Stimulated activated CD4-positive, alpha-beta T cell treated with anti-CD3 and anti-CD28 coated beads, Interleukin-4, amount 100 ng/mL, for 4 hours (primary cell): ENCODE measurements around the gene PLA2G12A.
A peak's percentile ranks its signal among the peaks of the same experiment; 100 is the strongest.

ENCODE experiments used
- DNase-seq, 2 experiments: peaks; one replicate each; pipeline ENCODE4 v3.0.0-alpha.2; 2020

The PLA2G12A gene

DNA sequence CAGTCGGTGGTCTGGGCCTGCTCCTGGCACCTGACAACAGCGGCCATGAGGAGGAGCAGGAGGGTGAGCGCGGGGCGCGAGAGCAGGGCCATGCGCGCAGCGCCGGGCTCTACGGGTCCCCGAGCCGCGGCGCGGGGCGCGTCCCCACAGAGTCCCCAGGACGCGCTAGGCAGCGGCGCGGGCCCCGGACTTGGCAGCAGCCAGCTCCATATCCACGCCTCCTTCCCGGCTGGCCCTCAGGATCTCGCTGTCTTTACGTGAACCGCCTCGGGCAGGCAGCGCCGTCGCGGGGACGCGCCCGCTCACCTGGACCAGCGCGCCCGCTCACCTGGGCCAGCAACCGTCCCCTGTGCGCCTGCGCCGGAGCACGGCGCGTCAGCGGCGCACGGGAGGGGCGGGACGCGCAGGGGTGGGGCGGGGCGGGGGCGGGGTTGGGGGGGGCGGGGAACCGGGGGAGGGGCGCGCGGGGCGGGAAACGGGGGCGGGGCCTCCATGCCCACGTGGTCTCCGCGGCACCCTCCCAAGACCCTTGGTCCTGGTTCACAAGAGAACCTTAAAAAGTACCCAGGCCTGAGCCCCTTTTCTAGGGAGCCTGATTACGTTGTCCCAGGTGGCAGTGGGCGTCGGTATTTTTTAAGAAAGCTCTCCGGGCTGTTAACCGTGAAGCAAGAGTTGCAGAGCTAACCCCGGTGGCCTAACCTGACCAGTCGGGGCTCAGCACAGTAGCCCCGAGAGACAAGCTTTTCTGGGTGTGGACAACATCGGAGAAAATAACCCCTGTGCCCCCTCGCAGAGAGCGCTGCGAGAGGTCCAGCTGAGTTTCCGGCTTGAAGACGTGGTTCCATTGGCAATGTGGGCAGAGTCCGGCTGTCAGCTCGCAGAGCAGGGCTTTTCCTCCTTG lies at the start of gene PLA2G12A:
PLA2G12A (minus strand) TSS at position 353 of the 901 bp plus-strand sequence; CDS start at position 92, 261 bp downstream.
- DNase-seq, result peak; percentile 72 to 76

- DNase-seq, result no peak
These were observed 35.0 kb upstream of the PLA2G12A start for GRCh38 chr4:109764789-109765402.

DNA sequence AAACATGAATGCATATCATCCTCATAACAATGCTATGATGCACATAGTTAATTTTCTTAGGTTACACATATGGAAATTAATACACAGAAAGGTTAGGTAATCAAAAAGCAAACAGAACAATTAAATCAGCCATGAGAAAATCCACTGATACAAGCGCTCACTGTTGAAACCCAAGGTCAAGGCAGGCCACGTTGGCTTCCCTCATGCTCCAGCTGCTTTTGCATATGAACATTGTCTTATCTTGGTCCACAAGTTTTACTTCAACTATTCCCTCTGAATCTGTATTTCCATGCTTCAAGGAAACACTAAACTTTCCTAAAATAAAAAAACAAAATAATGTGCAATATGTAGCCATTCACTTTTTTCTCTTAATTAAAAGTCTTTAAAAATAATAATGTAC lies 34.5 kb upstream of the PLA2G12A start:
- no peak for DNase-seq

GRCh38 chr4:109760682-109761081 lies 30.8 kb upstream of the PLA2G12A start:
- DNase-seq, result no peak

GRCh38 chr4:109755656-109756055 lies 25.8 kb upstream of the PLA2G12A start:
- DNase-seq, result no peak

DNA sequence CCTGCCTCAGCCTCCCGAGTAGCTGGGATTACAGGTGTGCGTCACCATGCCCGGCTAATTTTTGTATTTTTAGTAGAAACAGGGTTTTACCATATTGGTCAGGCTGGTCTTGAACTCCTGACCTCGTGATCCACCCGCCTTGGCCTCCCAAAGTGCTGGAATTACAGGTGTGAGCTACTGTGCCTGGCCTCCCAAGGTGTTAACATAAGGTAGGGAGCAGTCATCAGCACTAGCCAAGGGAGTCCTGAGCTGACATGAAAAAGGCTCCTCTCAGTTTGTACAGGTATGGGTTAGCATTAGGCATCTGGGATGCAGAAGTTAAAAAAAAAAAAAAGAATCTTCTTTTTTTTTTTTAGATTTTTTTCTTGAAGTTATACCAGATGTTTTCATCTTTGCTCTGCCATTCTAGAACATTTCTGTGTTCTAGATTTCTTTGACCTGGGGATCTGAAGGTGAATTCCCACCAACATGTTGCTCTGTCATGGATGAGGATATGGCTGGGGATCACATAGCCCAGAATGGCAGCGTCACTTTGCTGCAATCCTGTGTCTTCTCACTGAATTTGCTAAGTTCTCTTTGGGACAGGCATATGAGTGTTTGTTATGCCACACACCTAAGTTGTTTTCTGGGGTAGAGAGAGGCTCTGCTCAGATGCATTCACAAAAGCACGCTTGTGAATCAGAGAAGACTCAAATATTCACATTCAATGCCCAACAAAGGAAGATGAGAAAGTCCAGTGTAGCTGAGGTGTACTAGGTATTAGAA lies 24.4 kb upstream of the PLA2G12A start:
- DNase-seq, result no peak

GRCh38 chr4:109752525-109752924 lies 22.7 kb upstream of the PLA2G12A start:
- no peak for DNase-seq

DNA sequence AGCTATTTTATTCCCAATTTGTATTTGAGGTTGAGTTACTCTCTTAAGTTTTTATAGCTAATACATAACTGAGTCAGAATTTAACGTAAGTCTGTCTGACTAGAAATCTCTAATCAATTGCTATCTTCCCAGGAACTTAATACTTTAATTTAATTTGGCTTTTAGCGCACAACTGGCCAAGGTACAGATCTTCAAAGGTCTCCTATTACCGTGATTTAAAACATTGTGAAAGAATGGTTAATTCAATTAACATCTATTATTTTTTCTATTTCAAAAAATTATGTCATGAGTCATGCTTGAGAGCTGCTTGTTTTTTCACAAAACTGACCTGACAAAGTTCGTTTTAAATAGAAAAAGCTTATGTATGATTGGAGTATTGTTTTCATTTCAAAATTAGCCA lies 22.0 kb upstream of the PLA2G12A start:
- DNase-seq, result no peak

GRCh38 chr4:109750652-109751244 lies 20.9 kb upstream of the PLA2G12A start:
- DNase-seq, result no peak

GRCh38 chr4:109749388-109750082 lies 19.7 kb upstream of the PLA2G12A start:
- DNase-seq, result no peak

- no peak for DNase-seq
These were observed 18.2 kb upstream of the PLA2G12A start for GRCh38 chr4:109748114-109748513.

DNA sequence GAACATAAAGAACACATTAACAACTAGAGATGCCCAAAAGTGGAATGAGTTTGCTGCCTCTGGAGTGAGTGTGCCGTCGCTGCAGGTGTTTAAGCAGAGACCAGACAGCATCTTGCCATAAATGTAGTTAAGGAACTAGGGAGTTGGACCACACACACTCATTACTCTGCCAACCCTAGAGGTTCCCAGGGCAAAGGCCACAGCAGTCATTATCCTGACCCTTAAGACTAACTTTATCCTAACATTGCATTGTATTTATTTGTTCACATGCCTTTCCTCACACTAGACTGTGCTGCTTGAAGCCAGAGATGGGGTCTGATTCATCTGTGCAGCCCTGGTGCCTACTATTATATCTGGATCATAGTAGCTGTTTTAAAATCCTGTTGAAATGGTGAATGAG lies 16.9 kb upstream of the PLA2G12A start:
- no peak for DNase-seq

GRCh38 chr4:109745830-109746229 lies 16.0 kb upstream of the PLA2G12A start:
- DNase-seq, result no peak

- DNase-seq, result no peak
These were observed 9.7 kb upstream of the PLA2G12A start for GRCh38 chr4:109739547-109739946.

GRCh38 chr4:109738104-109738872 lies 8.4 kb upstream of the PLA2G12A start:
- DNase-seq, result no peak

GRCh38 chr4:109735566-109736365 lies 5.9 kb upstream of the PLA2G12A start:
- DNase-seq, result no peak

- DNase-seq, result no peak
These were observed 3.9 kb upstream of the PLA2G12A start for GRCh38 chr4:109733728-109734127.

DNA sequence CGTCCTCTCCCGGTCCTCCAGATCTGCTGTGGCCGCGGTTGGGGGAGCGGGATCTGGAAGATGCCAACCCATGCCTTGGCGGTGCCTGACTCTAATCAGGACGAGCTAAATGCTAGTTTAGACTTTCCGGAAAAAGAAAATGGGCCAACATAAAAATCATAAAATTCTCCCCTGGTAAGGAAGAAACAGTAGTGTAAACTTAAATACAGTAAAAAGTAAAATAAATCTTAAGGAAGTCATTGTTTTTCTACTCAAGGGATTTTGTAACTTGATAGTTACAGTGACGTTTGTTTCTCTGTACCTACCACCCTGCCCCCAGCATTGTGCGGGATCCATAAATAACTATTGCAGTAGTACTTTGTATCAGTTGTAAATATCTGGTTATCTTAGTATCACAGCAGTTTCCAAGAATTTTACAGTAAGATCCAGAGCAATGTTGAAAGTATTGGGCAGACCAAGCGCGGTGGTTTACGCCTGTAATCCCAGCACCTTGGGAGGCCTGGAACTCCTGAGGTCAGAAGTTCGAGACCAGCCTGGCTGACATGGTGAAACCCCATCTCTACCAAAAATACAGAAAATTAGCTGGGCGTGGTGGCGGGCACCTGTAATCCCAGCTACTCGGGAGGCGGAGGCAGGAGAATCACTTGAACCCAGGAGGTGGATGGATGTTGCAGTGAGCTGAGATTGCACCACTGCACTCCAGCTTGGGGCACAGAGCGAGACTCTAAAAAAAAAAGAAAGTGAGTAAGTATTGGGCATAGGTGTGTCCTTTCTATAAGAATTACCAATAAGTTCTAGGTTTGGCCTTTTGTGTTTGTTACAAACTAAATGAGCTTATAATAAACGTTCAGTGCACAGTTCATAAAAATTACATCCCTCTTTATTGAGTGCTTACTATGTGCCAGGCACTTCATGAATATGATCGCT lies 1.0 kb upstream of the PLA2G12A start:
- no peak for DNase-seq

DNA sequence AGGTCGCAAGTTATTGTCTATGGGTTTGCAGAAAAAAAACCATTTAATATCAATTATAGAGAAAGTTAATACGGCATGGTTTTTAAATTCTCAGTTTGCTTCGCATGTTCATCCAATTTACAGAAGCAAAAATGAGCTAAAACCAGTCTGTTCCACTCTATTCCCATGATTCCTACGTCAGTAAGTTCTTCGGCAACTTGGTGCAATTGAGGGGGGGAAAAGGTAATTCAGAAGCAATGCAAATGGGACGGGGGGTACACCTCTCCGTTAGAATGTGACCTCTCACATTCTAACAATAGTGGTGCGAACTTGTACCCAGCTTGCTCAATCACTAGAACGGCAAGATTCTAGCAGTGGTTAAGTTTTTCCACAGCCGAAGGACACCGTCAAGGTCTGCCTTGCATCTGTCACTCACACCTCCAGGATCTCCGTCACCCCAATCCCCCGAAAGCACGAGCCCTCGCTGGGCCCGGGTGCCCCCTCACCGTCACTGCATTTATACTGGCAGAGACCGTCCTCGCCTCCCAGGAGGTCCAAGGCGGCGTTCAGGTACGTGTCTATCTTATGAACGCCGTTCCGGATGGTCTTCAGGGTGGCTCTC lies 653 bp downstream of the PLA2G12A start:
- DNase-seq, result peak in 1 of 2 experiments; percentile 55
